ENCODE measurements around the gene DAGLA.

GRCh38 chr11:61697078-61697502, 16.9 kb downstream of the DAGLA start:
- TF ChIP-seq CTCF (IDR thresholded peaks at IDR 0.05 in 8 of 11, conservative IDR thresholded peaks at IDR 0.05 in 3 of 11) (no peak), POLR2AphosphoS5 (IDR thresholded peaks at IDR 0.05) (no peak), POLR2A (IDR thresholded peaks at IDR 0.05) (no peak)
